Measurements from ENCODE around the gene ZNF213. TPM values are rescaled to one million over a fixed set of nuclear protein-coding genes. Genes with fewer than 3 reads are reported as not detected.
"Not testable (repeated sequence)": the region's sequence is repeated elsewhere in the genome, so short reads cannot be mapped to it uniquely, and the experiment has no call there.

Gene ZNF213
- total and polyA plus RNA-seq, 2 donors, result 1.5 to 5.2 TPM

DNA sequence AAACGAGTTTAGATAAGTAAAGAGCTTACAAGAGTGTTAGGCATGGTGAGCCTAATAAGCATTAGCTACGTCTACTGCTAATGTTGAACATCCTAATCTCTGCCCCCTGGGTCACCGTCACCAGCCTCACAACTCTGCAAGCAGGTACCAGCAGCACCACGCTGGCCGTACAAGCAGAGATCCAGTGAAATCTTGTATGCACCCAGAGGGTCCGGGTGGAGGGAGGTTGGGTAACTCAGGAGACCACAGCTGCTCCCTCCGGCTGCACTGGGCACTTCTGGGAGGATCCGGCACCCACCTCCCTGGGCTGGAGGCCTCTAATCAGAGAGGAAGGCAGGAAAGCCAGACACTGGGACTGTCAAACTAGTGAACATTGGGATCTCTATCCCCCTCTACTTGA lies 44.8 kb downstream of the ZNF213 start:
- H3K27me3 ChIP-seq (ENCODE audit: control insufficient read depth in 2 of 2, insufficient read depth in 1 of 2, low read length in 1 of 2), result peaks cover 77 to 100% of the 10 kb centered on the region in 2 donors
- H3K4me1 ChIP-seq (ENCODE audit: control insufficient read depth in 2 of 2, insufficient read depth in 2 of 2, low read length in 2 of 2), result peaks cover 0 to 8% of the 10 kb centered on the region in 2 donors
- no peak overlapping the region for H3K27ac ChIP-seq (ENCODE audit: low read depth in 1 of 2, low read length in 1 of 2)
- 85% methylated on average over 8 of the region's 8 CpGs for WGBS
- H3K9me3 ChIP-seq (ENCODE audit: control insufficient read depth in 2 of 2, insufficient read depth in 1 of 2, low read length in 1 of 2), result peaks cover 0 to 20% of the 10 kb centered on the region in 2 donors
- H3K4me3 ChIP-seq (ENCODE audit: low read length in 2 of 2), result no peak overlapping the region
- DNase-seq (ENCODE audit: low read depth in 6 of 9, low spot score in 9 of 9), result no peak
- no peaks in the 10 kb centered on the region for H3K36me3 ChIP-seq (ENCODE audit: control insufficient read depth in 2 of 2, insufficient read depth in 2 of 2, low read length in 1 of 2)

DNA sequence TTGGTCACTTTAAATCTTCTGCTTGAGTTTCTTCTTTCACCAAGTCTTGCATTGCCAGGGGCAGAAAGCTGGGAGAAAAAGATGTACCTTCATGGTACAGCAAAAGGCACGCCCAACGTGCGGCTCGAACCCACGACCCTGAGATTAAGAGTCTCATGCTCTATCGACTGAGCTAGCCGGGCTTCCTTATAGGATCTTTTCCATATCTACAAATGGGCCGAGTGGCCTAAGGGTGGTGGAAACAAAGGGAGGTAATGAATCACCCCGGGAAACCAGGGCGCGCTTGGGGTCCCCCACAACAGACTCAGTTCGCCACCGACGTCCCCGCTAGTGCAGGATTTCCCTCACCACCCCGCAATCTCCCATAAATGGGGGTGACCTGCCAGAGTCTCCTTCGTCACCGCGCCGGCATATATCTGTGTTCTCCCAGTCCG lies 45.6 kb downstream of the ZNF213 start:
- H3K27me3 ChIP-seq (ENCODE audit: control insufficient read depth in 2 of 2, insufficient read depth in 1 of 2, low read length in 1 of 2), result peaks cover 71 to 100% of the 10 kb centered on the region in 2 donors
- no peak for DNase-seq (ENCODE audit: low read depth in 6 of 9, low spot score in 9 of 9)
- H3K4me1 ChIP-seq (ENCODE audit: control insufficient read depth in 2 of 2, insufficient read depth in 2 of 2, low read length in 2 of 2), result peaks cover 0 to 8% of the 10 kb centered on the region in 2 donors
- WGBS, result 29% methylated on average over 21 of the region's 21 CpGs
- H3K9me3 ChIP-seq (ENCODE audit: control insufficient read depth in 2 of 2, insufficient read depth in 1 of 2, low read length in 1 of 2), result peaks cover 0 to 15% of the 10 kb centered on the region in 2 donors
- no peaks in the 10 kb centered on the region for H3K36me3 ChIP-seq (ENCODE audit: control insufficient read depth in 2 of 2, insufficient read depth in 2 of 2, low read length in 1 of 2)
- H3K27ac ChIP-seq (ENCODE audit: low read depth in 1 of 2, low read length in 1 of 2), result no peak overlapping the region
- H3K4me3 ChIP-seq (ENCODE audit: low read length in 2 of 2), result no peak overlapping the region

DNA sequence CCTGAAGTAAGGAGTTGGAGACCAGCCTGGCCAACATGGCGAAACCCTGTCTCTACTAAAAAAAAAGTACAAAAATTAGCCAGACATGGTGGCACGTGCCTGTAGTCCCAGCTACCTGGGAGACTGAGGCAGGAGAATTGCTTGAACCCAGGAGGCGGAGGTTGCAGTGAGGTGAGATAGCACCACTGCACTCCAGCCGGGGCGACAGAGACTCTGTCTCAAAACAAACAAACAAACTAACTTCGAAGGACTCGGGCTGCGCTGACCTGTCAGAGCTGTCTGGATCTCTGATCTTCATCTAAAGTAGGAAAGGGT lies 47.4 kb downstream of the ZNF213 start:
- not testable (repeated sequence) for DNase-seq (ENCODE audit: low read depth in 6 of 9, low spot score in 9 of 9); H3K36me3 ChIP-seq (ENCODE audit: control insufficient read depth in 2 of 2, insufficient read depth in 2 of 2, low read length in 1 of 2); H3K4me1 ChIP-seq (ENCODE audit: control insufficient read depth in 2 of 2, insufficient read depth in 2 of 2, low read length in 2 of 2); H3K4me3 ChIP-seq (ENCODE audit: low read length in 2 of 2); H3K27ac ChIP-seq (ENCODE audit: low read depth in 1 of 2, low read length in 1 of 2)
- WGBS, result 48% methylated on average over 8 of the region's 8 CpGs
- H3K27me3 ChIP-seq (ENCODE audit: control insufficient read depth in 2 of 2, insufficient read depth in 1 of 2, low read length in 1 of 2), result peaks cover 73 to 100% of the 10 kb centered on the region in 2 donors
- peaks cover 0 to 15% of the 10 kb centered on the region in 2 donors for H3K9me3 ChIP-seq (ENCODE audit: control insufficient read depth in 2 of 2, insufficient read depth in 1 of 2, low read length in 1 of 2)

DNA sequence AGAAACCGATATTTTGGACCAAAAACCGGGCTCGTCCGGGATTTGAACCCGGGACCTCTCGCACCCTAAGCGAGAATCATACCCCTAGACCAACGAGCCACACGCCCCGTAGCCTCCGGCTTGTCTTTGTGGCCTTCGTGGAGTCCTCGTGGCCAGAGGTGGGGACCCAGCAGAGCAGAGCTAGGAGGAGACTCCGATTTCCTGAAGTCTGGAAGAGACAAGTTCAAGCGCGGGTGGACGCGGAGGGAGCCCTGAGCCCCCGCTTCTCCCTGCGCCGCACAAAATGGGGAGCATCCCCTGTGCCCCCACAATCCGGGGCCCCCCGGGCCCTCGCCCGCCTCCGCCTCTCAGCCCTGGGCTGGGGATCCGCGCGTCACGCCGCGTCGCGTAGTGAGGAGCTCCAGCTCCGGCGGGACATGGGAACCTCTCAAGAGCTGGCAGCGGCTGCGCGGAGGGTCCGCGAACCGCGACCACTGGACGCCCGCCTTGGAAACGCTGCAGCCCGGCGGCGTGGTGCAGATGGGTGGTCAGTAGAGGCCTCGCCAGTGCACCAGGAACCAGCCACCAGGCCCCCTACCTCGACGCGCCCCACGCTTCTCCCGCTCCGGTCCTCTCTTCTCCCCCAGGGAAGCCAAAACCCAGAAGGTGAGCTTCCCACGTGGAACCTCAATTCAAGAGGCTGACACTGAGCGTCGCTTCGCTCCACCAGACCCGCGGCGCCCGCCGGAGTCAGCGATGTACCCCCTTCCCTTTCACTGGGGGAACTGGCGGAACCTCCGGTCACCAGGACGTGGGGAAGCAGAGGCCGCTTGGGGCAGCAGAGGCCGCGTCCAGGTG lies 48.0 kb downstream of the ZNF213 start:
- Histone ChIP-seq H3K27ac (ENCODE audit: low read depth in 1 of 2, low read length in 1 of 2) (no peak overlapping the region), H3K27me3 (ENCODE audit: control insufficient read depth in 2 of 2, insufficient read depth in 1 of 2, low read length in 1 of 2) (peaks cover 74 to 100% of the 10 kb centered on the region in 2 donors), H3K9me3 (ENCODE audit: control insufficient read depth in 2 of 2, insufficient read depth in 1 of 2, low read length in 1 of 2) (peaks cover 0 to 15% of the 10 kb centered on the region in 2 donors), H3K4me1 (ENCODE audit: control insufficient read depth in 2 of 2, insufficient read depth in 2 of 2, low read length in 2 of 2) (peaks cover 0 to 8% of the 10 kb centered on the region in 2 donors), H3K36me3 (ENCODE audit: control insufficient read depth in 2 of 2, insufficient read depth in 2 of 2, low read length in 1 of 2) (no peaks in the 10 kb centered on the region), H3K4me3 (ENCODE audit: low read length in 2 of 2) (no peak overlapping the region)
- 3% methylated on average over 72 of the region's 72 CpGs for WGBS
- no peak for DNase-seq (ENCODE audit: low read depth in 6 of 9, low spot score in 9 of 9)

DNA sequence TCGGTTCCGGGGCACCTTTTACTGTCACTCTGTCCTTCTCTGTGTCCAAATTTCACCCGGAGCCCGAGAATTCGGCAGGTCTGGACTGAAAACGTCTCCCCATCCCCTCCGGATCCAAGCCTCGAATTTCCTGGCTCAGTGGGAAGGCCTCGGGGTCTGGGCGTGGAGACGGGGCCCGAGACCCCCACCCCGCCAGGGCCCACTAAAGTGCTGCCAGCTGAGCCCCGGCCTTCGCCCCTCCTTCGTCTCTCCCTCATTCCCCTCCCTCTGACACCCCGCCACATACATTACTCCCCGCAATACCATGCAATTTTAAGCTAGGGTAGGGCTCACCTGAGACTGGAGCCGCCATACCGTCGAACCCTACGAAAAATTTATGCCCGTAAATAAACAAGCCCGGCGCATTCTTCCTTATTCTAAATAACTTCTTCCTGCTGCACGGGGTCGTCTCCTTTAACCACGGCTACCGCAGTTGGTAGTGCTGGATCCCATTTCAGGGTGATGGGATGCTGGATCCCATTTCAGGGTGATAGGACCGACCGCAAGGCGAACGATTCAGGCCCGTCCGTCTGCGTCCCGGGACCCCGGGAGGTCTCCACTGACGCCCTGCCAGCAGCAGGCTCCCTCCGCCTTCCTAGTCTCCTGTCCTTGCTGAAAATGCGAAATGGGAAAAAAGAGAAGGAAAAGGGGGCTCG lies 48.8 kb downstream of the ZNF213 start:
- peaks cover 0 to 12% of the 10 kb centered on the region in 2 donors for H3K4me1 ChIP-seq (ENCODE audit: control insufficient read depth in 2 of 2, insufficient read depth in 2 of 2, low read length in 2 of 2)
- H3K4me3 ChIP-seq (ENCODE audit: low read length in 2 of 2), result no peak overlapping the region
- peaks cover 79 to 100% of the 10 kb centered on the region in 2 donors for H3K27me3 ChIP-seq (ENCODE audit: control insufficient read depth in 2 of 2, insufficient read depth in 1 of 2, low read length in 1 of 2)
- peaks cover 0 to 15% of the 10 kb centered on the region in 2 donors for H3K9me3 ChIP-seq (ENCODE audit: control insufficient read depth in 2 of 2, insufficient read depth in 1 of 2, low read length in 1 of 2)
- no peaks in the 10 kb centered on the region for H3K36me3 ChIP-seq (ENCODE audit: control insufficient read depth in 2 of 2, insufficient read depth in 2 of 2, low read length in 1 of 2)
- WGBS, result 9% methylated on average over 42 of the region's 42 CpGs
- H3K27ac ChIP-seq (ENCODE audit: low read depth in 1 of 2, low read length in 1 of 2), result no peak overlapping the region
- DNase-seq (ENCODE audit: low read depth in 6 of 9, low spot score in 9 of 9), result no peak

DNA sequence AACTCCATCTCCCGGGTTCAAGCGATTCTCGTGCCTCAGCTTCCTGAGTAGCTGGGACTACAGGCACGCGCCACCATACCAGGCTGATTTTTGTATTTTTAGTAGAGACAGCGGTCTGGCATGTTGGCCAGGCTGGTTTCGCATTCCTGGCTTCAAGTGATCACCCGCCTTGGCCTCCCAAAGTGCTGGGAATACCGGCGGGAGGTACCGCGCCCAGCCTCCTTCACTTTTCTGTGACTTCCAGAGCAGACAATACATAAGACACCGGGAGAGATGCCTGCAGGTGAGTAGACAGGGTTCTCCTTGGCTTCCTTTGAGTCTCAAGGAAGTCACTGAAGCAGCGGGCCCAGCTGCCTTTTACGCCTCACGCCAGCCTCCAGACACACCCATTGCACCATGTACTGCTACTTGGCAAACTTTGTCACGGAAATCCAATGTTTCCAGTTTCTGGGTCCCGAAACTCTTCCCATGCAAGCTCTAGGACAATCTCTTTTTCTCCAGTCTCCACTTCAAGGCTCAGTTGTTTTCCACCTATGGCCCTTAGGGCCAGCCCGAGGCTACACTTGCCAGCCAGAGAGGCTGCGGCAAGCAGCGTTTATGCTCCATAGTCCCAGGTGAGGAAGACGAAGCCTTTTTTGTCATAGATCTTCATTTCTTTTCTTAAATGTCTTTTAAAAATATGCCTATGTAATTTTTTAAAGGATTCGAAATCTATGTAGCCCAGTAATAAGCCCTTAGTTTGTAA lies 52.3 kb downstream of the ZNF213 start:
- peaks cover 80 to 100% of the 10 kb centered on the region in 2 donors for H3K27me3 ChIP-seq (ENCODE audit: control insufficient read depth in 2 of 2, insufficient read depth in 1 of 2, low read length in 1 of 2)
- H3K4me3 ChIP-seq (ENCODE audit: low read length in 2 of 2), result no peak overlapping the region
- no peak for DNase-seq (ENCODE audit: low read depth in 6 of 9, low spot score in 9 of 9)
- no peak overlapping the region for H3K27ac ChIP-seq (ENCODE audit: low read depth in 1 of 2, low read length in 1 of 2)
- H3K9me3 ChIP-seq (ENCODE audit: control insufficient read depth in 2 of 2, insufficient read depth in 1 of 2, low read length in 1 of 2), result peaks cover 2 to 28% of the 10 kb centered on the region in 2 donors
- WGBS, result 80% methylated on average over 23 of the region's 23 CpGs
- no peaks in the 10 kb centered on the region for H3K36me3 ChIP-seq (ENCODE audit: control insufficient read depth in 2 of 2, insufficient read depth in 2 of 2, low read length in 1 of 2)
- H3K4me1 ChIP-seq (ENCODE audit: control insufficient read depth in 2 of 2, insufficient read depth in 2 of 2, low read length in 2 of 2), result peaks cover 0 to 18% of the 10 kb centered on the region in 2 donors

DNA sequence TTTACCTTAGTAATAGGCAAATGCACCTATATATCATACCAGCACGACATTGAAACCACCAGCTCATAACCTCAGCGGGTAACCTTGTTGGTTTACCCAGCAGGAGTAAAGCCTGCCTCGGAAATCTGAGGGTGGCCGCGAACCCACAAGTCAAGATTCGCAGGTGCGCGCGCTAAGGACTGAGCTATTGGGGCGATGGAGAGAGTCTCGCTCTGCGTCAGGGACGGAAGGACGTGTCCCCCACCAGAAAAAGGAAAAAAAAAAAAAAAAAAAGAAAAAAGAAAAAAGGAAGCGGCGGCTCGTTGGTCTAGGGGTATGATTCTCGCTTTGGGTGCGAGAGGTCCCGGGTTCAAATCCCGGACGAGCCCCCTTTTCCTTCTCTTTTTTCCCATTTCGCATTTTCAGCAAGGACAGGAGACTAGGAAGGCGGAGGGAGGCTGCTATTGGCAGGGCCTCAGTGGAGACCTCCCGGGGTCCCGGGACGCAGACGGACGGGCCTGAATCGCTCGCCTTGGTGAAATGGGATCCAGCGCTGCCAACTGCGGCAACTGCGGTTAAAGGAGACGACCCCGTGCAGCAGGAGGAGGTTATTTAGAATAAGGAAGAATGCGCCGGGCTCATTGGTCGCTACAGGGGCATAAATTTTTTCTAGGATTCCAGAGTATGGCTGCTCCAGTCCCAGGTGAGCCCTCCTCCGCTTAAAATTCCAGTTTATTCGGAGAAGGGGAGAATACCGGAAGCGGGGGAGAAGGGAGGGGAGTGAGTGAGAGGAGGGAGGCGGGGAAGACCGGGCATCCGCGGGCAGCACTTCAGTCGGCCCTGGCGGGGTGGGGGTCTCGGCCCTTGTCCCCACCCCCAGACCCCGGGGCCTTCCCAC lies 53.2 kb downstream of the ZNF213 start, which contains the start of gene OR1F1:
Gene OR1F1 (plus strand): TSS at position 407 of the 877 bp plus-strand sequence.
- Histone ChIP-seq H3K4me3 (ENCODE audit: low read length in 2 of 2) (no peak within 1 kb of the TSS), H3K36me3 (ENCODE audit: control insufficient read depth in 2 of 2, insufficient read depth in 2 of 2, low read length in 1 of 2) (no peaks in the 10 kb centered on the region), H3K9me3 (ENCODE audit: control insufficient read depth in 2 of 2, insufficient read depth in 1 of 2, low read length in 1 of 2) (peaks cover 4 to 32% of the 10 kb centered on the region in 2 donors), H3K27me3 (ENCODE audit: control insufficient read depth in 2 of 2, insufficient read depth in 1 of 2, low read length in 1 of 2) (peaks cover 79 to 100% of the 10 kb centered on the region in 2 donors), H3K27ac (ENCODE audit: low read depth in 1 of 2, low read length in 1 of 2) (no peak within 1 kb of the TSS), H3K4me1 (ENCODE audit: control insufficient read depth in 2 of 2, insufficient read depth in 2 of 2, low read length in 2 of 2) (peaks cover 0 to 13% of the 10 kb centered on the region in 2 donors)
- 3% methylated on average over 51 of the region's 51 CpGs for WGBS
- DNase-seq (ENCODE audit: low read depth in 6 of 9, low spot score in 9 of 9), result no peak

DNA sequence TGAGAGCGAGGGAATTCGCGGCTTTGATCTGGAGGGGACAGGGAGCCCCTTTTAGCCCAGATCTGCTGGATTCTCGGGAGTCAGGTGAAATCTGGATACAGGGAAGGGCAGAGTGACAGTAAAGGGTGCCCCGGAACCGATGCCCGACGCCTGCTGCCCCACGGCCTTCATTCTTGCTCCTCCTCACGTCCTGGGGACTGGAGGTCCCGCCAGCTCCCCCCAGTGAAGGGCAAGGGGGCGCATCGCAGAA lies 53.8 kb downstream of the ZNF213 start:
- Histone ChIP-seq H3K9me3 (ENCODE audit: control insufficient read depth in 2 of 2, insufficient read depth in 1 of 2, low read length in 1 of 2) (peaks cover 5 to 32% of the 10 kb centered on the region in 2 donors), H3K27ac (ENCODE audit: low read depth in 1 of 2, low read length in 1 of 2) (no peak overlapping the region), H3K4me1 (ENCODE audit: control insufficient read depth in 2 of 2, insufficient read depth in 2 of 2, low read length in 2 of 2) (peaks cover 0 to 10% of the 10 kb centered on the region in 2 donors), H3K27me3 (ENCODE audit: control insufficient read depth in 2 of 2, insufficient read depth in 1 of 2, low read length in 1 of 2) (peaks cover 79 to 100% of the 10 kb centered on the region in 2 donors), H3K36me3 (ENCODE audit: control insufficient read depth in 2 of 2, insufficient read depth in 2 of 2, low read length in 1 of 2) (no peaks in the 10 kb centered on the region), H3K4me3 (ENCODE audit: low read length in 2 of 2) (no peak overlapping the region)
- DNase-seq (ENCODE audit: low read depth in 6 of 9, low spot score in 9 of 9), result no peak
- 5% methylated on average over 13 of the region's 13 CpGs for WGBS

All from thymus (tissue), 11 donors.